ENCODE measurements around the gene ZSCAN32.

Gene ZSCAN32

DNA sequence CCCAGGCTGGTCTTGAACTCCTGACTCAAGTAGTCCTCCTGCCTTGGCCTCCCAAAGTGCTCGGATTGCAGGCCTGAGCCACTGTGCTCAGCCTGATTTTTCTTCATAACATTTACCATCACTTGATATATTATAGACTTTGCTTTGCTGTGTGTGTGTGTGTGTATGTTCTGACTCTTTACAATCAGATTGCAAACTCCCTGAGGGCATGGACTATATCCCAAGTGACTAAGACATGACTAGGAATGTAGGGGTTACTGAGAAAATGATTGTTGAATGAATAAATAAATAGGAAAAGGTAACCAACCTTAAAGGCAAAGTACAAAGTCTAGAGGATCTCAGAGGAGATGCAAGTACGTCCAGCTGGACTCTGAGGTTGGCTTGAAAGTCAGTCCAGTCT, 54.8 kb downstream of the ZSCAN32 start:
- TF ChIP-seq SIN3A (IDR thresholded peaks at IDR 0.05; ENCODE audit: borderline replicate concordance, insufficient read depth, low read length) (no peak), TAF1 (IDR thresholded peaks at IDR 0.05; ENCODE audit: borderline replicate concordance, insufficient read depth, low read length) (no peak), POLR2AphosphoS5 (IDR thresholded peaks at IDR 0.05; ENCODE audit: low read depth, low read length) (no peak), FOXP2 (optimal IDR thresholded peaks at IDR 0.05; ENCODE audit: borderline replicate concordance, extremely low read depth, extremely low read length, insufficient read depth) (no peak)
- TF ChIP-seq, protein P1, sequence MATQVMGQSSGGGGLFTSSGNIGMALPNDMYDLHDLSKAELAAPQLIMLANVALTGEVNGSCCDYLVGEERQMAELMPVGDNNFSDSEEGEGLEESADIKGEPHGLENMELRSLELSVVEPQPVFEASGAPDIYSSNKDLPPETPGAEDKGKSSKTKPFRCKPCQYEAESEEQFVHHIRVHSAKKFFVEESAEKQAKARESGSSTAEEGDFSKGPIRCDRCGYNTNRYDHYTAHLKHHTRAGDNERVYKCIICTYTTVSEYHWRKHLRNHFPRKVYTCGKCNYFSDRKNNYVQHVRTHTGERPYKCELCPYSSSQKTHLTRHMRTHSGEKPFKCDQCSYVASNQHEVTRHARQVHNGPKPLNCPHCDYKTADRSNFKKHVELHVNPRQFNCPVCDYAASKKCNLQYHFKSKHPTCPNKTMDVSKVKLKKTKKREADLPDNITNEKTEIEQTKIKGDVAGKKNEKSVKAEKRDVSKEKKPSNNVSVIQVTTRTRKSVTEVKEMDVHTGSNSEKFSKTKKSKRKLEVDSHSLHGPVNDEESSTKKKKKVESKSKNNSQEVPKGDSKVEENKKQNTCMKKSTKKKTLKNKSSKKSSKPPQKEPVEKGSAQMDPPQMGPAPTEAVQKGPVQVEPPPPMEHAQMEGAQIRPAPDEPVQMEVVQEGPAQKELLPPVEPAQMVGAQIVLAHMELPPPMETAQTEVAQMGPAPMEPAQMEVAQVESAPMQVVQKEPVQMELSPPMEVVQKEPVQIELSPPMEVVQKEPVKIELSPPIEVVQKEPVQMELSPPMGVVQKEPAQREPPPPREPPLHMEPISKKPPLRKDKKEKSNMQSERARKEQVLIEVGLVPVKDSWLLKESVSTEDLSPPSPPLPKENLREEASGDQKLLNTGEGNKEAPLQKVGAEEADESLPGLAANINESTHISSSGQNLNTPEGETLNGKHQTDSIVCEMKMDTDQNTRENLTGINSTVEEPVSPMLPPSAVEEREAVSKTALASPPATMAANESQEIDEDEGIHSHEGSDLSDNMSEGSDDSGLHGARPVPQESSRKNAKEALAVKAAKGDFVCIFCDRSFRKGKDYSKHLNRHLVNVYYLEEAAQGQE (IDR thresholded peaks at IDR 0.05; ENCODE audit: insufficient read depth in 1 of 2, low read depth in 2 of 2, low read length in 2 of 2), result no peak

All from PFSK-1 (cell line).